GM10248 (cell line): ENCODE measurements around the gene MGAT5B.

Experiments used
- CTCF ChIA-PET: fragments of 300-600 bp; sonication (Branson Sonifier 250); formaldehyde crosslinking; extraction: SDS; loops from one replicate; lab custom pipeline; 2021; ENCODE audit warnings: antibody characterized with exemption; lab: Yijun Ruan, JAX
- POLR2A ChIA-PET: fragments of 350-650 bp; sonication (Branson Sonifier 250); formaldehyde crosslinking; extraction: SDS; loops from one replicate; lab custom pipeline; 2020; ENCODE audit warnings: antibody characterized with exemption; lab: Yijun Ruan, JAX
- DNase-seq: peaks from one replicate; pipeline ENCODE4 v3.0.0; 2012; ENCODE audit errors: extremely low spot score
- CTCF ChIP-seq: IDR thresholded peaks from 2 replicates; pipeline ENCODE4 v1.5.1; 2012; ENCODE audit warnings: mild to moderate bottlenecking, low read depth; ENCODE audit errors: extremely low read depth, missing control alignments, control extremely low read depth

MGAT5B gene

GRCh38 chr17:76911299-76912017, 43.3 kb downstream of the MGAT5B start:
- no peak for DNase-seq
- TF ChIP-seq CTCF, result no peak
- ChIA-PET CTCF (interaction anchor here (1.0 kb wide), 1 partner anchor 145 kb away, joined by 3 read pairs; no protein-coding TSS in a partner anchor), POLR2A (no interaction called here)

- POLR2A ChIA-PET, result no interaction called here
- CTCF ChIA-PET, result no interaction called here
- no peak for TF ChIP-seq CTCF
- no peak for DNase-seq
These were observed 44.4 kb downstream of the MGAT5B start for GRCh38 chr17:76912421-76913164.

GRCh38 chr17:76914937-76915336, 46.7 kb downstream of the MGAT5B start:
- no peak for DNase-seq
- ChIA-PET POLR2A (no interaction called here), CTCF (no interaction called here)
- TF ChIP-seq CTCF, result no peak

- ChIA-PET POLR2A (no interaction called here), CTCF (no interaction called here)
- TF ChIP-seq CTCF, result no peak
- DNase-seq, result no peak
These were observed 47.8 kb downstream of the MGAT5B start for GRCh38 chr17:76915840-76916510.

GRCh38 chr17:76917829-76918228, 49.6 kb downstream of the MGAT5B start:
- TF ChIP-seq CTCF, result no peak
- no peak for DNase-seq
- POLR2A ChIA-PET, result no interaction called here
- CTCF ChIA-PET, result interaction anchor here (0.9 kb wide), 1 partner anchor 148 kb away, joined by 3 read pairs; no protein-coding TSS in a partner anchor

- no peak for DNase-seq
- ChIA-PET CTCF (interaction anchor here (0.9 kb wide), 1 partner anchor 148 kb away, joined by 4 read pairs; no protein-coding TSS in a partner anchor), POLR2A (no interaction called here)
- no peak for TF ChIP-seq CTCF
These were observed 50.6 kb downstream of the MGAT5B start for GRCh38 chr17:76918811-76919210.
